Calu3 (cell line): ENCODE measurements around the gene PLCH2. TPM values are rescaled to one million over a fixed set of nuclear protein-coding genes. Genes with fewer than 3 reads are reported as not detected.

Experiments used
- Bru-seq: library from RNA; stranded (reverse); fragments of 400-500 nt; gene quantifications from one replicate; lab custom pipeline; 2021; lab: Mats Ljungman, UMichigan
- BruChase-seq, 2 experiments: library from RNA; stranded (reverse); fragments of 400-500 nt; gene quantifications; one replicate each; lab custom pipeline; 2021; lab: Mats Ljungman, UMichigan
- BruUV-seq: library from RNA; stranded (reverse); fragments of 400-500 nt; replicated peaks from 2 replicates; lab custom pipeline; 2021; lab: Mats Ljungman, UMichigan
- CTCF ChIA-PET: fragments of 300-600 bp; sonication (Branson Sonifier 250); formaldehyde crosslinking; loops from one replicate; lab custom pipeline; 2022; ENCODE audit warnings: antibody characterized with exemption; lab: Charles Lee
- DNase-seq: peaks from one replicate; pipeline ENCODE4 v3.0.0; 2022
- H3K27ac Mint-ChIP-seq: one replicate; pipeline ENCODE4 v1.8.0; 2022; ENCODE audit warnings: mixed read lengths; ENCODE audit not compliant: unreplicated experiment
- H3K27me3 Mint-ChIP-seq: one replicate; pipeline ENCODE4 v1.8.0; 2022; ENCODE audit warnings: mixed read lengths; ENCODE audit not compliant: unreplicated experiment
- H3K36me3 Mint-ChIP-seq: one replicate; pipeline ENCODE4 v1.8.0; 2022; ENCODE audit warnings: mild to moderate bottlenecking, moderate library complexity, mixed read lengths; ENCODE audit not compliant: insufficient read depth, unreplicated experiment
- H3K4me1 Mint-ChIP-seq: one replicate; pipeline ENCODE4 v1.8.0; 2022; ENCODE audit warnings: mild to moderate bottlenecking, low read depth, mixed read lengths; ENCODE audit not compliant: unreplicated experiment
- H3K4me3 Mint-ChIP-seq: one replicate; pipeline ENCODE4 v1.8.0; 2022; ENCODE audit warnings: mild to moderate bottlenecking, low read depth, moderate library complexity, mixed read lengths; ENCODE audit not compliant: unreplicated experiment
- H3K9me3 Mint-ChIP-seq: one replicate; pipeline ENCODE4 v1.8.0; 2022; ENCODE audit warnings: low read depth, mixed read lengths; ENCODE audit not compliant: unreplicated experiment
- CTCF ChIP-seq: fragments of 200-600 bp; IDR thresholded peaks from one replicate; pipeline ENCODE4 v1.8.0; 2022; ENCODE audit warnings: antibody characterized with exemption; ENCODE audit not compliant: unreplicated experiment
- intact Hi-C: fragments of 100-400 bp; cut with micrococcal nuclease; formaldehyde crosslinking; loops from one replicate; pipeline ENCODE4 v1.10.0; 2022; ENCODE audit not compliant: unreplicated experiment
- long read RNA-seq: library from polyadenylated mRNA; stranded (forward); transcript quantifications from one replicate; pipeline ENCODE4 v2.0.0, GENCODE V29; 2022
- total RNA-seq: library from RNA; stranded (reverse); gene quantifications from 2 replicates; pipeline ENCODE4 v1.2.3, GENCODE V29; 2022

PLCH2 gene, protein sequence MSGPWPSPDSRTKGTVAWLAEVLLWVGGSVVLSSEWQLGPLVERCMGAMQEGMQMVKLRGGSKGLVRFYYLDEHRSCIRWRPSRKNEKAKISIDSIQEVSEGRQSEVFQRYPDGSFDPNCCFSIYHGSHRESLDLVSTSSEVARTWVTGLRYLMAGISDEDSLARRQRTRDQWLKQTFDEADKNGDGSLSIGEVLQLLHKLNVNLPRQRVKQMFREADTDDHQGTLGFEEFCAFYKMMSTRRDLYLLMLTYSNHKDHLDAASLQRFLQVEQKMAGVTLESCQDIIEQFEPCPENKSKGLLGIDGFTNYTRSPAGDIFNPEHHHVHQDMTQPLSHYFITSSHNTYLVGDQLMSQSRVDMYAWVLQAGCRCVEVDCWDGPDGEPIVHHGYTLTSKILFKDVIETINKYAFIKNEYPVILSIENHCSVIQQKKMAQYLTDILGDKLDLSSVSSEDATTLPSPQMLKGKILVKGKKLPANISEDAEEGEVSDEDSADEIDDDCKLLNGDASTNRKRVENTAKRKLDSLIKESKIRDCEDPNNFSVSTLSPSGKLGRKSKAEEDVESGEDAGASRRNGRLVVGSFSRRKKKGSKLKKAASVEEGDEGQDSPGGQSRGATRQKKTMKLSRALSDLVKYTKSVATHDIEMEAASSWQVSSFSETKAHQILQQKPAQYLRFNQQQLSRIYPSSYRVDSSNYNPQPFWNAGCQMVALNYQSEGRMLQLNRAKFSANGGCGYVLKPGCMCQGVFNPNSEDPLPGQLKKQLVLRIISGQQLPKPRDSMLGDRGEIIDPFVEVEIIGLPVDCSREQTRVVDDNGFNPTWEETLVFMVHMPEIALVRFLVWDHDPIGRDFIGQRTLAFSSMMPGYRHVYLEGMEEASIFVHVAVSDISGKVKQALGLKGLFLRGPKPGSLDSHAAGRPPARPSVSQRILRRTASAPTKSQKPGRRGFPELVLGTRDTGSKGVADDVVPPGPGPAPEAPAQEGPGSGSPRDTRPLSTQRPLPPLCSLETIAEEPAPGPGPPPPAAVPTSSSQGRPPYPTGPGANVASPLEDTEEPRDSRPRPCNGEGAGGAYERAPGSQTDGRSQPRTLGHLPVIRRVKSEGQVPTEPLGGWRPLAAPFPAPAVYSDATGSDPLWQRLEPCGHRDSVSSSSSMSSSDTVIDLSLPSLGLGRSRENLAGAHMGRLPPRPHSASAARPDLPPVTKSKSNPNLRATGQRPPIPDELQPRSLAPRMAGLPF (N-terminal part only)
- total RNA-seq (3.1 and 4.1 TPM in 2 replicates), Bru-seq, nascent RNA (percentile 17 among the genes with signal in this experiment), BruChase-seq, experiment 1, labeled RNA remaining after a 6-hour chase (percentile 26 among the genes with signal in this experiment), BruChase-seq, experiment 2, labeled RNA remaining after a 2-hour chase (percentile 19 among the genes with signal in this experiment)
- long read RNA-seq, partial matches to known transcripts, result 0 of 4 reads
- long read RNA-seq, other reads (novel, unspliced or antisense), result 4 of 4 reads

DNA sequence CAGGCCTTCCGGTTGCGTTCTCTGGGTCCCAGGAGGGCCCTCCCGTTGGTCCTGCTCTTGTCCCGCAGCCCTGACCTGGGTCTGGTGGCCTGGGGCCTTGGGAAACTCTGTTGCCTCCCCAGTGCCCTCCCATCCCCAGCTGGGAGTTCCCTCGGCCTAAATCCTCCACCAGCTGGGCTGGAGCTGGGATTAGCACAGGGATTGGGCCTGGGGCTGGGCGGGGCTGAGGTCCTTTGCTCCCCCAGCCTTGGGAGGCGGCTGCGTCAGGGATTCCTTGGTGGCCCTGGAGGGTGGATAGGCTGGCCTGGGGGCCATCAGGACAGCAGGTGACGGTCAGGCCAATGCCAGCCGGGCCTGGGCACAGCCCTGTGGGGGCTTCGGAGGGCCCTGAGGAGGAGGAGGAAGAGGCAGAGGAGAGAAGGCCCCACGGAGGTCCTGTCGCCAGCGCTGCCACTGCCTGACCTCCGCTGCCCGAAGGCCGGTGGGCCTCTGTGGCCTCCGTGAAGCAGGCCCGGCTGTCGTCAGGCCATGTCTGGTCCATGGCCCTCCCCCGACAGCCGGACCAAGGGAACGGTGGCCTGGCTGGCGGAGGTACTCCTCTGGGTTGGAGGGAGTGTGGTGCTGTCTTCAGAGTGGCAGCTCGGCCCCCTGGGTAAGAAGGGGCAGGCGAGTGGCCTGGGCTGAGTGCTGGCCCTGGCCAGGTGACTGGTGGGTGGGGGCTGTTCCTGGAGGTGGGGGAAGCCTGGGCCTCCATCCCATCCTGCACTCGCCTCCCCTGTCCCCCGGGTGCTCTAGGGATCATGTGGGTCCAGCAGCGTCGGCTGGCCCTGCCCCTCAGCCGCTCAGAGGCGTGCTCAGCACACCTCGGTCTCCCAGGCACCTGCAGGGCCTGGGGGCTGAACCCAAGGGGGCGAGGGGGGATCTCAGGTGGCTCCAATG is at the start of gene PLCH2:
Gene PLCH2 (plus strand): TSS at position 229 of the 939 bp plus-strand sequence. CDS start 300 bp downstream, at position 529.
- Mint-ChIP-seq H3K27ac (no peak within 1 kb of the TSS), H3K36me3 (no peaks in the 10 kb centered on the region), H3K4me3 (no peak within 1 kb of the TSS), H3K9me3 (no peaks in the 10 kb centered on the region), H3K27me3 (peaks cover 9% of the 10 kb centered on the region), H3K4me1 (no peaks in the 10 kb centered on the region)
- no peak for TF ChIP-seq CTCF
- BruUV-seq, result no TSS peak
- CTCF ChIA-PET, result no interaction called here
- DNase-seq, result no peak
- intact Hi-C loops, result no loop called here

DNA sequence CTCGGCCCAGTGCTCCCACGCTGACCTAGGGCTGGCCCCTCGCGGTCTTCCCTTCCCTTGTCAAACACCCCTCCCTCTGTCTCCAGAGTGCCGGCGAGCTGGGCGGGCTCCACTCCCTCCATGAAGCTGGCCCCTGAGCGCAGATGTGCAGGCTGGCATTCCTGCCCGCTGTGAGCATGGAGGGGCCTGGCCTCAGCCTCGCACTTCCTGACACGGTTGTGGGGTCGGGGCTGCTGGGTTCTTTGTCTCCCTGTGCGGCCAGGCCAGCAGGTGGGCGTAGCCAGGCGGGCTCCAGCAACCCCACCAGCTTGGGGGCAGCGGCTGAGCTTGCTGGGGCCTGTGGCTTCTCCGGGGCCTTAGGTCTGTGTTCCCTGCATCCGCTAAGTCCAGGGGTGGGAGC is 49.5 kb upstream of the PLCH2 start:
- Mint-ChIP-seq H3K27me3 (peaks cover 10% of the 10 kb centered on the region), H3K27ac (no peak overlapping the region), H3K9me3 (no peaks in the 10 kb centered on the region), H3K4me1 (no peaks in the 10 kb centered on the region), H3K4me3 (no peak overlapping the region), H3K36me3 (no peaks in the 10 kb centered on the region)
- TF ChIP-seq CTCF, result no peak
- DNase-seq, result no peak
- CTCF ChIA-PET, result no interaction called here
- intact Hi-C loops, result no loop called here
- BruUV-seq, result no TSS peak

DNA sequence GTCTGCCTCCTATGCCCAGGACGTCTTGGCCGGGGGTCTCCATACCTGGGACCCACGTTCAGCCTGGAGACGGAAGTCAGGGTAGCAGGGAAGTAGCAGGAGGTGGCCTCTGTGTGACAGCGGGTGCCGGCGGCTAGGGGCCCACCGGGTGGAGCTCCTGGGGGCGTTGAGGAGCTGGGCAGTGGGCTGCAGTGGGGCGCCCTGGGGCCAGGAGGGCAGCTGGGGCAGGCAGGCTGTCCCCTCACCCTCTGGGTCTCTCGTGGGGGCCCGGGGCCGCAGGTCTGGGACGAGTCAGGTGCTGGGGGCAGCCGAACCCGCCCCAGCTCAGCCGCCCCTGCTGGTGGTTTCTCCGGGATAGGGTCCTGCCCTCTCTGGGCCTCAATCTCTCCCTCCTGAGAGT is 49.0 kb upstream of the PLCH2 start:
- no TSS peak for BruUV-seq
- Mint-ChIP-seq H3K27ac (no peak overlapping the region), H3K9me3 (no peaks in the 10 kb centered on the region)

More for the DNA sequence above, 49.0 kb upstream of the PLCH2 start:
- no peaks in the 10 kb centered on the region for H3K4me1 Mint-ChIP-seq
- no peak for DNase-seq
- no peak overlapping the region for H3K4me3 Mint-ChIP-seq
- no peak for TF ChIP-seq CTCF
- CTCF ChIA-PET, result interaction anchor here (0.6 kb wide), 1 partner anchor 205 kb away, joined by 5 read pairs; no protein-coding TSS in a partner anchor
- H3K27me3 Mint-ChIP-seq, result peaks cover 10% of the 10 kb centered on the region
- intact Hi-C loops, result no loop called here
- H3K36me3 Mint-ChIP-seq, result no peaks in the 10 kb centered on the region
